Activated CD4-positive, alpha-beta T cell treated with anti-CD3 and anti-CD28 coated beads, Interleukin-10, Interleukin-2, amounts not matched to agents 100 ng/mL and 50 ng/mL, durations not matched to agents 16 hours and 8 hours (primary cell): ENCODE data around the gene TSPAN16.

Experiments used
- DNase-seq: peaks from one replicate; pipeline ENCODE4 v3.0.0-alpha.2; 2020

TSPAN16 gene, protein sequence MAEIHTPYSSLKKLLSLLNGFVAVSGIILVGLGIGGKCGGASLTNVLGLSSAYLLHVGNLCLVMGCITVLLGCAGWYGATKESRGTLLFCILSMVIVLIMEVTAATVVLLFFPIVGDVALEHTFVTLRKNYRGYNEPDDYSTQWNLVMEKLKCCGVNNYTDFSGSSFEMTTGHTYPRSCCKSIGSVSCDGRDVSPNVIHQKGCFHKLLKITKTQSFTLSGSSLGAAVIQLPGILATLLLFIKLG

GRCh38 chr19:11295665-11296245 lies at the start of gene TSPAN16:
TSPAN16 (plus strand) TSS chr19:11296160; CDS start chr19:11296298, 138 bp downstream.
- DNase-seq = no peak

DNA sequence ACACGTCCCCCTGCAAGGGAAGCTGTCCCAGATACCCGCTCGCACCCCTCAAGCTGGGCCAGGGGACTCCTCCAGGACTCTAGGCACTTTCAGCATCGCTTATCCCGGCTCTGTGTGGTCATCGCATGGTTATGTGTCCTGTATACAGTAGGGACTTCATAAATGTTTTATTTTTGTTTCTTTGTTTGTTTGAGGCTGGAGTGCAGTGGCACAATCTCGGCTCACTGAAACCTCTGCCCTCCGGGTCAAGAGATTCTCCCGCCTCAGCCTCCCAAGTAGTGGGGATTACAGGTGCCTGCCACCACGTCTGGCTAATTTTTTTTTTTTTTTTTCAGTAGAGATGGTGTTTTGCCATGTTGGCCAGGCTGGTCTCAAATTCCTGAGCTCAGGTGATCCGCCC lies 49.0 kb upstream of the TSPAN16 start:
- no peak for DNase-seq

DNA sequence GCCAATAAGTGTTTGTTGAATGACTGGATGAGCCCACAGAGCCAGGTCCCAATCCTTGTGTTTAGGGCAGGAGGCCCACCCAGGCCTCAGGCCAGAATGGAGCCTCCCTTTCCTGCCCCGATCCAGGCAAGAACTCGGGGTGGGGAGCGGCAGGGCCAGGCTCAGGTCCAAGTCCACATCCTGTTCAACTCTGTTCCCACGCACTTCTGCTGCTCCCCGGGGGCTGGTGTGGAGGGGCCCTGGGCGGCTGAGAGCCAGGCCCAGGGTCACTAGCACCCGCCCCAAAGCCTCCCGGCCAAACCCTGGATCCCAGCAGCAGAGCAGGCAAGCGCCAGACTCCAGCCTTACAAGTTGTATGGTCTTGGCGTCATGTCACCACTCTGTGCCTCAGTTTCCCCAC lies 48.6 kb upstream of the TSPAN16 start:
- no peak for DNase-seq

DNA sequence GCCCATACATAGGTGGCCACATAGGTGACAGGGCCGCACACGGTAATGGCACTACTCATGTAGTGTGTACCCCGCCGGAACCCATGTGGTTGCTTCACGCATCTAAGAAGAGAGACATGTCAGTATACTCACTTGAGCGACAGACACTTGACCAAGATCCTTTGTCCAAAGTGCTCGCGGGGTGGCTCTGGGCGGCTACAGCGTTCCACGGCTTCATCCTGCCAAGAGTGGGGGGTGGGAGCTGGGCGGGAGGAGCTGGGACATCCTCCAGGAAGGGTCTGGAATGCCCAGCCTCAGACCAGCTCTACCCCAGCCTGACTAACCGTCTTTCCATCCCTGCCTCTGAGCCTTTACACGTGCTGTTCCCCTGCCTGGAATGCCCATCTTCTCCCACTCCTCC lies 48.0 kb upstream of the TSPAN16 start:
- no peak for DNase-seq

GRCh38 chr19:11248852-11249251 lies 47.1 kb upstream of the TSPAN16 start:
- no peak for DNase-seq

DNA sequence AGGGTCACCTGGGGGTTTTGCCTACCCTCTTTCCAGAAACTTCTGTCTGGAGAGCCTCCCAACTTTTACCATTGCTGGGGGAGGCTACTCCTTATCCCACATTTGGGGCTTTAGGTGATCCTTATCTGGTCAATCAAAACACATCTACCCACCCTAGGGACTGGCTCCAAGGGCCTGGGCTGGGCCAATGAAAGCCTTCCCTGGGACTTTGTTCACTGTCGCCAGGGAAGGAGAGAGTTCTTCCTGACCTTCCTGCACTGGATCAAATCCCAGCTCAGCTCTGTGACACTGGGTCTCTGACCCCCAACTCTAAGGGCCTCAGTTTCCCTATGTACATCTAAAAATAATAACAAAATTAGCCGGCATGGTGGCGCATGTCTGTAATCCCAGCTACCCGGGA lies 44.7 kb upstream of the TSPAN16 start:
- DNase-seq = no peak

- DNase-seq = no peak
These were observed 44.2 kb upstream of the TSPAN16 start for GRCh38 chr19:11251650-11252314.

DNA sequence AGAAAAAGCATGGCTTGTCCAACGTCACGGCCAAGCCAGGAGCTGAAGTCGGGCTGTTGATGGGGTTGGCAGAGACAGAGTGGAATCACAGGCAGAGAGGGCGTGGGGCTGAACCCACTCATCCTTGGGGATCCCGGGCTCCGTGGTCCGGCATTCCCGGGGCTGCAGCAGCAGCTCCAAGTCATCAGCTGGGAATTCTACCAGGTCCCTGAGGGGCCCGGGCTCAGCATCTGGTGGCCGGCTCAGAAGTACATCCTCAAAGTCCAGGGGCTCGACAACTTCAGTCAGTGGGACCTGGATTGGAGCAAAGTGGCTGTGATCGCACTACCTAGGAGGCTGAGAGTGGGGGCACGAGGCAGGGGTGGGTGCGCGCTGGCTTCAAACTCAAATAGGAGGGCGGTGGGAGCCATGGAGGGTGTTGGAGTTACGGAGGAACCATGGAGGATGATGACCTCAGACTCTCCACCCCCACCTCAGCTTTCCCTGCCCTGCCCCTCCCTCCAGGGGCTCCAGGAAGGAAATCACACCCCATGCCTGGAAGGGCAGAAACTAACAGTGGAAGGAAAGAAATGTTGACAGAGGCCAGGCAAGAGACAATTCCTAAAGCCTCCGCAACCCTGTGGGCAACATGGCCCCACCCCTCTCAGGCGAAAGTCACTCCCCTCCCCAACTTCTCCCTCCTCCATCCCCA lies 43.1 kb upstream of the TSPAN16 start:
- no peak for DNase-seq

GRCh38 chr19:11254666-11255065 lies 41.3 kb upstream of the TSPAN16 start:
- DNase-seq = no peak

DNA sequence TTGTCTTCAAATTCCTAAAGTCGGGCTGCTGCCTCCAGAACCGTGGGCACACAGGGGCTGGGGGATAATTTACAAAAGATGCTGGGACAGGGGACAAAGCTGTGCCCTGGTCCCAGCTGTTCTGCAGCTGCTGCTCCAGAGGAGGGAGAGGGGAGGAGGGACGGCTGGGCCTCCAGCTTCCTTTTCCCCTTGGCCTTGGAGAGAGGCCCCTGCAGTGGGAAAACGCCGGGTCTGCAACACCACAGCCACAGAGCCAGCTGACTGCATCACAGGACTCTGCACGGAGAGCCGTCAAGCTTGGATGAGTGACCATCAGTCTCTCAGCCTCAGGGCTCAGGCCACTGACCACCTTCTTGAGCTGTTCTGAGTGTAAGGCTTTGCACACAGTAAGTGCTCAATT lies 39.8 kb upstream of the TSPAN16 start:
- DNase-seq = no peak

GRCh38 chr19:11257846-11258380 lies 38.0 kb upstream of the TSPAN16 start:
- DNase-seq = no peak

DNA sequence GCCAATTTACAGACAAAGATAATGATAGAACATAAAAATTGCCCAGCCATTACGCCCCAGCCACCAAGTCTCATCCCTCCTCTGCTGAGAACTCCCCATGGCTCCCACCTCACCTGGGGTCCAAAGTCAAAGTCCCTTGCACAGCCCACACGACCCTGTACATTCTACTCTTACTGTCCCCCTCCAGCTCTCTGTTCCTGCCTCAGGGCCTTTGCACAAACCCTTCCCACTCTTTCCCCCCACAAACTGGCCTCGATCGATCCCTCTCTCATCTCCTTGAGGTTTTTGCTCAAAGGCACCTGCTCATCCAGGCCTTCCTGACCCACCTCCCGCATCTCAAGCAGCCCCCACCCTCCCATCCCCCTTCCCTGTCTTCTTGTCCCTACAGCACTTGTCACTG lies 35.0 kb upstream of the TSPAN16 start:
- no peak for DNase-seq

DNA sequence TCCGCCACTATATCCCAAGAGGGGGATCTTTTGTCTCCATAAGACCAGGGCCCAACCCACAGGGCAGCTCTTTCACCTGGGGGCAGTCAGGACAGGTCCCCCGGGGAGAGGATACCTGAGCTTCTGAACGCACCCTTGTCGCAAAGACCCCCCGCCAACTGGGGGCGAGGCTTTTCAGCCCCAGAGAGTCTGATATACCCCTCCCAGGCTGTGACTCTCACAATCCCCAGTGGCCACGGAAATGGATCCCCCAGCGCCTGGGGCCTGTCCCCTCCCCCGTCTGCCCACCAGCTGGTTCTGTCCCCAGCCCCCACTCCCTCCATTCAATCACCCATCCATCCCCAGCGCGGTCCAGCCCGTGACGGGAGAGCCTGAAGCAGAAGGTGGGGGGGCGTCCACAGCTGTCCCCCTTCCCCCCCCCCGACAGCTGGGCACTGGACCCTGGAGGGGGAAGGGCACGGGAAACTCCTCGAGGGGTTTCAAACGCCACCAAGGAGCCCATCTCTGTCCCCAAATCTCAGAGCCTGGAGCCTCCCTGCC lies 34.5 kb upstream of the TSPAN16 start:
- DNase-seq = no peak

GRCh38 chr19:11261971-11262839 lies 33.8 kb upstream of the TSPAN16 start, which contains the start of gene DOCK6:
DOCK6 (minus strand) TSS chr19:11262524; CDS start chr19:11262440, 84 bp downstream.
- peak; percentile 12 for DNase-seq

GRCh38 chr19:11263726-11264125 lies 32.2 kb upstream of the TSPAN16 start:
- DNase-seq = no peak

DNA sequence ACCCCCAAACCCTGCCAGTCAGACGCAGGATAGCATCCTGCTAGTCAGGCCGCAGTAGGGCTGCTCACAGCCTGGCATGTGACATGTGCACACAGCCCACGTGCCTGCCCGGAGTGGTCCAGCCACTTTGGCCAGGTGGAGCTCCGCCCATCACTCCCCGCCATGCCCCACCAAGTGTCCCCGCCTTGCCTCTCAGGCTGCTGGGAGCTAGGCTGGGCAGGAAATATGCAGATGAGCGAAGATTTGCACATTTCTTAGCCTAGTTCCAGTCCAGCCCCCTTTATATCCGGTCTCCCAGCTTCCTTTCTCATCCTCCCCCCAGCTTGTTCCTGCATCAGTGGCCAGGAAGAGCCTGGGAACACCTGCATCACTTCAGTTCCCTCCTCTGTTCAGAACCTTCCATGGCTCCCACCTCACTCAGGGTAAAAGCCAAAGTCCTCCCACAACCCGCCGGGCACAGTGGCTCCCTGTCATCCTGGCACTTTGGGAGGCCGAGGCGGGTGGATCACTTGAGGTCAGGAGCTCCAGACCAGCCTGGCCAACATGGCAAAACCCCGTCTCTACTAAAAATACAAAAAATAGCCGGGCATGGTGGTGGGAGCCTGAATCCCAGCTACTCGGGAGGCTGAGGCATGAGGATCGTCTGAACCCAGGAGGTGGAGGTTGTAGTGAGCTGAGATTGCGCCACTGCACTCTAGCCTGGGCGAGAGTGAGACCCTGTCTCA lies 31.3 kb upstream of the TSPAN16 start:
- no peak for DNase-seq

- DNase-seq = no peak
These were observed 30.7 kb upstream of the TSPAN16 start for GRCh38 chr19:11265177-11265784.

DNA sequence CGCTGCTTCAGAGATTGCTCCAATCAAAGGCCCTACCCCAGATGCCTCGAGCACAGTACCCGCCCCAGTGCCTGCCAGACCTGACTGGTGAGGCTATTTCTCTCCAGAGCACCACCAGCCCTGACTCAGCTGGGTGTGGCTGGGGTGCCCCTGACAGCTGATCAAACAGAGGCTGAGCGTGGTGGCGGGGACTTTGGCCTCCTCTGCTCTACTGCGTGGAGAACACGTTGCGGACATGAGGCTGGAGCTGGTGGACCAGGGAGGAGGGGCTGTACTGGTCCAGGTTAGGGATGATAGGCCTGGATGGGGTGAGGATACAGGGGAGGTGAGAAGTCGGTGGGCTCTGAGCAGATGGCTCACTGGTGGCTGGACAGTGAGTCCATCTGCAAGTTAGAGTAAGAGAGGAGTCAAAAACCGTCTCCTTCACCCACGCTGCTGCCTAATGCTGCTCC lies 30.1 kb upstream of the TSPAN16 start:
- DNase-seq = no peak

DNA sequence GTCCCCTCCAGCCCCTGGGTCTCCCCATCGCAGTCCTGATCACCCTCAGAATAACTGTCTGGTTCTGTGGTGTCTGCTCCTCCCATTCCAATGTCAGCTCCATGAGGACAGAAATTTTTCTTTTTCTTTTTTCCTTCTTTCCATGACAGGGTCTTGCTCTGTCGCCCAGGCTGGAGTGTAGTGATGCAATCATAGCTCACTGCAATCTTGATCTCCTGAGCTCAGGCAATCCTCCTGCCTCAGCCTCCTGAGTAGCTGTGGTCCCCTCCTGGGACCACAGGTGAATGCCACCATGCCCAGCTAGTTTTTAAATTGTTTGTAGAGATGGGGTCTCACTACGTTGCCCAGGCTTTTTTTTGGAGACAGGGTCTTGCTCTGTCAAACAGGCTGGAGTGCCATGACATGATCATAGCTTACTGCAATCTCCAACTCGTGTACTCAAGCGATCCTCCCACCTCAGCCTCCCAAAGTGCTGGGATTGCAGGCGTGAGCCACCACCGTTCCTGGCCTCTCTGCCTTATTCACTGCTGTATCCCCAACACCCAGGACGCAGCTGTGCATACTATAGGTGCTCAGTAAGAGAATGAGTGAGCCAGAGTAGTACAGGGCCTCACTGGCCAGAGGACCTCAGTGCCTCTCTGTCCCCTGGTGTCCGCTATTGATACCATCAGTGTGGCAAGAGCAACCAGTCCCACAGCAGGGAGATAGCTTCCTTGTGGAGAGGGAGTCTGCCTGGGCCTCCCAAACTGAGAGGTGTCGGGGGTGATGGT lies 28.5 kb upstream of the TSPAN16 start:
- DNase-seq = no peak

- no peak for DNase-seq
These were observed 27.1 kb upstream of the TSPAN16 start for GRCh38 chr19:11268783-11269267.
